PC-9 (cell line): ENCODE results near the gene FMNL1. TPM values are rescaled to one million over a fixed set of nuclear protein-coding genes. Genes with fewer than 3 reads are reported as not detected.

ENCODE experiments used
- BruUV-seq: library from RNA; stranded (reverse); fragments of 400-500 nt; replicated peaks from 2 replicates; lab custom pipeline; 2021; lab: Mats Ljungman, UMichigan
- CTCF ChIA-PET: fragments of 300-600 bp; sonication (Branson Sonifier 250); formaldehyde crosslinking; loops from one replicate; lab custom pipeline; 2022; ENCODE audit warnings: antibody characterized with exemption; lab: Charles Lee
- POLR2A ChIA-PET: fragments of 300-600 bp; sonication (Branson Sonifier 250); formaldehyde crosslinking; loops from one replicate; lab custom pipeline; 2022; ENCODE audit warnings: antibody characterized with exemption; ENCODE audit not compliant: unreplicated experiment; lab: Charles Lee
- DNase-seq, 2 experiments: peaks; one replicate each; pipeline versions ENCODE4 v3.0.0 to v3.0.0-alpha.2; 2015 to 2022; ENCODE audit warnings: mixed read lengths in 1 of 2
- H2AFZ ChIP-seq: fragments of 200-600 bp; sonication (generic); 2 replicates; pipeline ENCODE4 v1.8.1; 2017; ENCODE audit warnings: antibody characterized with exemption
- H3F3A ChIP-seq: fragments of 200-600 bp; sonication (generic); 2 replicates; pipeline ENCODE4 v1.8.1; 2017; ENCODE audit warnings: antibody characterized with exemption, mild to moderate bottlenecking, low read depth; ENCODE audit not compliant: insufficient read depth
- H3K27ac ChIP-seq: fragments of 200-600 bp; sonication (generic); 2 replicates; pipeline ENCODE4 v1.6.1; 2016; ENCODE audit warnings: mixed run types
- H3K27me3 ChIP-seq: fragments of 200-600 bp; sonication (generic); 2 replicates; pipeline ENCODE4 v1.6.1; 2016; ENCODE audit warnings: low read depth, mixed run types; ENCODE audit not compliant: insufficient read depth
- H3K36me3 ChIP-seq: fragments of 200-600 bp; sonication (generic); 2 replicates; pipeline ENCODE4 v1.6.1; 2016; ENCODE audit warnings: low read depth, mixed run types
- H3K4me1 ChIP-seq: fragments of 200-600 bp; sonication (generic); replicated peaks from 2 replicates; pipeline ENCODE4 v1.6.1; 2016; ENCODE audit warnings: mixed run types; ENCODE audit not compliant: insufficient read depth
- H3K4me2 ChIP-seq: fragments of 200-600 bp; sonication (generic); 2 replicates; pipeline ENCODE4 v1.6.1; 2017; ENCODE audit warnings: mixed run types
- H3K4me3 ChIP-seq: fragments of 200-600 bp; sonication (generic); 2 replicates; pipeline ENCODE4 v1.6.1; 2016; ENCODE audit warnings: mixed run types
- H3K79me2 ChIP-seq: fragments of 200-600 bp; sonication (generic); 2 replicates; pipeline ENCODE4 v1.6.1; 2017; ENCODE audit warnings: low read depth, mixed run types
- H3K9me2 ChIP-seq: fragments of 200-600 bp; sonication (generic); 2 replicates; pipeline ENCODE4 v1.8.1; 2017; ENCODE audit warnings: mild to moderate bottlenecking; ENCODE audit not compliant: insufficient read depth
- H3K9me3 ChIP-seq: fragments of 200-600 bp; sonication (generic); 2 replicates; pipeline ENCODE4 v1.8.1; 2016; ENCODE audit warnings: low read depth; ENCODE audit not compliant: insufficient read depth
- H4K20me1 ChIP-seq: fragments of 200-600 bp; sonication (generic); 2 replicates; pipeline ENCODE4 v1.8.1; 2017; ENCODE audit not compliant: insufficient read depth
- CTCF ChIP-seq: fragments of 200-600 bp; sonication (generic); conservative IDR thresholded peaks from 2 replicates; pipeline ENCODE4 v1.6.1; 2017; ENCODE audit warnings: mixed run types, antibody characterized with exemption, mild to moderate bottlenecking, moderate library complexity
- EZH2 ChIP-seq: fragments of 200-600 bp; sonication (generic); IDR thresholded peaks from 2 replicates; pipeline ENCODE4 v1.8.0; 2017; ENCODE audit warnings: antibody characterized with exemption, low read depth
- intact Hi-C: fragments of 100-400 bp; cut with micrococcal nuclease; formaldehyde crosslinking; loops from one replicate; pipeline ENCODE4 v1.10.0; 2022; ENCODE audit not compliant: unreplicated experiment
- total RNA-seq: library from RNA; stranded (reverse); gene quantifications from 2 replicates; pipeline ENCODE4 v1.2.3, GENCODE V29; 2021

FMNL1 gene
- total RNA-seq, 1 experiment from 2014 or later = 12.9 TPM

- TF ChIP-seq EZH2 = no peak
- TF ChIP-seq CTCF = peak; percentile 98
- CTCF ChIA-PET = interaction anchor here (0.6 to 1.9 kb wide), 12 partner anchors 10 to 207 kb away, joined by 3 to 17 read pairs (median 6); partner anchors contain the start of gene ACBD4
- BruUV-seq = no TSS peak
Measured at GRCh38 chr17:45218895-45219661, 2.6 kb upstream of the FMNL1 start.

GRCh38 chr17:45220079-45220478, 1.6 kb upstream of the FMNL1 start:
- BruUV-seq = no TSS peak
- ChIA-PET POLR2A (interaction anchor here (0.7 kb wide), 1 partner anchor 85 kb away, joined by 14 read pairs; no protein-coding TSS in a partner anchor), CTCF (interaction anchor here (0.7 to 1.9 kb wide), 8 partner anchors 9 to 206 kb away, joined by 3 to 12 read pairs (median 6); partner anchors contain the start of gene ACBD4)
- no peak overlapping the region for H2AFZ ChIP-seq
- no peak overlapping the region for H3K4me2 ChIP-seq
- H4K20me1 ChIP-seq = no peaks in the 10 kb centered on the region
- H3F3A ChIP-seq = peaks cover 29% of the 10 kb centered on the region
- no peaks in the 10 kb centered on the region for H3K9me2 ChIP-seq
- H3K36me3 ChIP-seq = no peaks in the 10 kb centered on the region
- TF ChIP-seq CTCF (no peak), EZH2 (no peak)
- no peaks in the 10 kb centered on the region for H3K9me3 ChIP-seq
- H3K27ac ChIP-seq = no peak overlapping the region
- H3K79me2 ChIP-seq = no peaks in the 10 kb centered on the region
- intact Hi-C loops = no loop called here
- no peak overlapping the region for H3K4me3 ChIP-seq
- H3K27me3 ChIP-seq = no peaks in the 10 kb centered on the region
- peaks cover 12% of the 10 kb centered on the region for H3K4me1 ChIP-seq
- DNase-seq = no peak

More at GRCh38 chr17:45218895-45219661, 2.6 kb upstream of the FMNL1 start:
- H3K27ac ChIP-seq = no peak overlapping the region
- H3K4me1 ChIP-seq = peaks cover 8% of the 10 kb centered on the region; the same call in 1 of the 2 replicates
- no peaks in the 10 kb centered on the region for H3K27me3 ChIP-seq
- peak overlapping the region; percentile 16; the same call in 1 of the 2 replicates for H3K4me2 ChIP-seq
- no peaks in the 10 kb centered on the region for H3K36me3 ChIP-seq
- H3K4me3 ChIP-seq = no peak overlapping the region
- peak; percentile 57 to 80 for DNase-seq
- H3K9me2 ChIP-seq = no peaks in the 10 kb centered on the region
- intact Hi-C loops = loop anchor here (1.0 to 5.0 kb wide), 3 partner anchors 166 to 633 kb away; no protein-coding TSS in a partner anchor
- no peaks in the 10 kb centered on the region for H3K9me3 ChIP-seq
- no peak overlapping the region for H2AFZ ChIP-seq
- no peaks in the 10 kb centered on the region for H4K20me1 ChIP-seq
- H3K79me2 ChIP-seq = no peaks in the 10 kb centered on the region
- POLR2A ChIA-PET = interaction anchor here (0.5 kb wide), 1 partner anchor 80 kb away, joined by 3 read pairs; no protein-coding TSS in a partner anchor
- peaks cover 31% of the 10 kb centered on the region for H3F3A ChIP-seq

- no peaks in the 10 kb centered on the region for H3K79me2 ChIP-seq
- H3K27ac ChIP-seq = no peak overlapping the region
- no peak for DNase-seq
- ChIA-PET POLR2A (no interaction called here), CTCF (interaction anchor here (0.6 to 1.2 kb wide), 2 partner anchors 9 to 71 kb away, joined by 3 to 8 read pairs; no protein-coding TSS in a partner anchor)
- peaks cover 30% of the 10 kb centered on the region for H3F3A ChIP-seq
- intact Hi-C loops = no loop called here
- H3K4me1 ChIP-seq = peaks cover 22% of the 10 kb centered on the region
- peak overlapping the region; percentile 76; the same call in 1 of the 2 replicates for H3K4me2 ChIP-seq
- no peaks in the 10 kb centered on the region for H3K9me3 ChIP-seq
- H2AFZ ChIP-seq = no peak overlapping the region
- H4K20me1 ChIP-seq = no peaks in the 10 kb centered on the region
- H3K36me3 ChIP-seq = no peaks in the 10 kb centered on the region
- no peaks in the 10 kb centered on the region for H3K27me3 ChIP-seq
- no peaks in the 10 kb centered on the region for H3K9me2 ChIP-seq
- TF ChIP-seq CTCF = no peak
- no peak for TF ChIP-seq EZH2
- peak overlapping the region; percentile 62; the same call in 1 of the 2 replicates for H3K4me3 ChIP-seq
- BruUV-seq = no TSS peak
Measured at GRCh38 chr17:45222014-45222288, 266 bp downstream of the FMNL1 start.
